ENCODE measurements around the gene TSPAN19. TPM values are rescaled to one million over a fixed set of nuclear protein-coding genes. Genes with fewer than 3 reads are reported as not detected.

The TSPAN19 gene
- total and polyA plus RNA-seq, 2 of the 8 experiments (the other 6 are each of a cell fraction or from before 2014, with no cell fraction given) = 0.09 TPM; not detected in 1

GRCh38 chr12:85000729-85001128, 35.3 kb downstream of the TSPAN19 start (continued):
- no peak for TF ChIP-seq TEAD4 (IDR thresholded peaks at IDR 0.05; ENCODE audit: low read depth, low read length)
- no peak for TF ChIP-seq CREB1 (IDR thresholded peaks at IDR 0.05)

GRCh38 chr12:84998341-84998740, 37.7 kb downstream of the TSPAN19 start:
- no peak overlapping the region for H2BK5ac ChIP-seq (ENCODE audit: low read depth, low read length)
- H4K5ac ChIP-seq (ENCODE audit: insufficient read length, low read depth, low read length) = no peak overlapping the region
- FAIRE-seq (no peak), DNase-seq (ENCODE audit: low read depth in 1 of 2, low spot score in 2 of 2) (no peak)
- no peak overlapping the region for H4K8ac ChIP-seq (ENCODE audit: extremely low read depth, insufficient read depth, low read length)
- no peak overlapping the region for H3K23ac ChIP-seq (ENCODE audit: insufficient read length)
- TF ChIP-seq SP1 (IDR thresholded peaks at IDR 0.05; ENCODE audit: low read depth, low read length) = no peak
- TF ChIP-seq SRF (IDR thresholded peaks at IDR 0.05; ENCODE audit: low read depth, low read length) = no peak
- no peak for TF ChIP-seq E2F6 (IDR thresholded peaks at IDR 0.05)
- TF ChIP-seq POLR2A (IDR thresholded peaks at IDR 0.05; ENCODE audit: control extremely low read depth in 1 of 2, low read depth in 2 of 2, low read length in 2 of 2) = no peak
- TF ChIP-seq TAF7 (optimal IDR thresholded peaks at IDR 0.05; ENCODE audit: borderline replicate concordance, low read depth, low read length) = no peak
- TF ChIP-seq GABPA (IDR thresholded peaks at IDR 0.05; ENCODE audit: borderline replicate concordance, insufficient read depth, low read length) = no peak
- no peaks in the 10 kb centered on the region for H4K20me1 ChIP-seq (replicated peaks in 1 of 2; ENCODE audit: control insufficient read depth in 1 of 2, insufficient read depth in 2 of 2, low read length in 2 of 2)
- H3K23me2 ChIP-seq (ENCODE audit: low read depth, low read length) = no peaks in the 10 kb centered on the region
- H4K91ac ChIP-seq (replicated peaks; ENCODE audit: insufficient read length, low read length) = no peak overlapping the region
- H3K9me3 ChIP-seq (ENCODE audit: insufficient read depth in 2 of 2, low read depth in 1 of 2, low read length in 1 of 2) = no peaks in the 10 kb centered on the region
- no peaks in the 10 kb centered on the region for H3K79me1 ChIP-seq (ENCODE audit: low read depth, low read length)
- no peak overlapping the region for H3K14ac ChIP-seq (ENCODE audit: insufficient read length)
- no peak overlapping the region for H3K4me3 ChIP-seq (ENCODE audit: extremely low read depth in 1 of 4, insufficient read depth in 2 of 4, low read depth in 3 of 4, low read length in 4 of 4)
- H2AK5ac ChIP-seq (ENCODE audit: low read depth, low read length) = no peak overlapping the region
- ChIA-PET CTCF (ENCODE audit: partially characterized antibody) (interaction anchor here (1.2 kb wide), 1 partner anchor 19 kb away, joined by 3 read pairs; no protein-coding TSS in a partner anchor), POLR2A (ENCODE audit: partially characterized antibody) (no interaction called here)
- no peak overlapping the region for H2BK20ac ChIP-seq (ENCODE audit: low read length)
- H3K56ac ChIP-seq (replicated peaks; ENCODE audit: insufficient read length, low read depth, low read length) = no peak overlapping the region
- H3K4me1 ChIP-seq (replicated peaks in 1 of 4; ENCODE audit: control insufficient read depth in 3 of 4, insufficient read depth in 4 of 4, low read length in 3 of 4) = no peaks in the 10 kb centered on the region
- H3K18ac ChIP-seq (ENCODE audit: extremely low read depth, low read length) = no peak overlapping the region
- H2AFZ ChIP-seq (ENCODE audit: low read length) = no peak overlapping the region
- H3K4me2 ChIP-seq (ENCODE audit: insufficient read depth in 1 of 2, low read depth in 2 of 2, low read length in 2 of 2) = no peak overlapping the region
- H2BK15ac ChIP-seq (ENCODE audit: low read length) = no peak overlapping the region
- no peaks in the 10 kb centered on the region for H3K27me3 ChIP-seq (replicated peaks in 1 of 4; ENCODE audit: control insufficient read depth in 3 of 4, extremely low read depth in 1 of 4, insufficient read depth in 3 of 4, low read length in 3 of 4)
- no peak overlapping the region for H2BK120ac ChIP-seq (replicated peaks; ENCODE audit: low read depth, low read length)
- H3K27ac ChIP-seq (ENCODE audit: low read depth, low read length) = no peak overlapping the region
- no peaks in the 10 kb centered on the region for H3K36me3 ChIP-seq (ENCODE audit: control insufficient read depth in 2 of 4, insufficient read depth in 4 of 4, low read length in 3 of 4)
- H3K4ac ChIP-seq (replicated peaks; ENCODE audit: insufficient read length, low read depth, low read length) = no peak overlapping the region
- no peak overlapping the region for H3K9ac ChIP-seq (replicated peaks in 1 of 4; ENCODE audit: extremely low read depth in 1 of 4, low read depth in 3 of 4, low read length in 3 of 4)
- no peak overlapping the region for H2BK12ac ChIP-seq (ENCODE audit: low read depth, low read length)
- H3K79me2 ChIP-seq (ENCODE audit: control insufficient read depth in 1 of 2, insufficient read depth in 2 of 2, low read length in 2 of 2) = no peaks in the 10 kb centered on the region

Measured in H1 (cell line).